Stimulated activated CD4-positive, alpha-beta T cell treated with anti-CD3 and anti-CD28 coated beads, TNF-alpha, amount 100 ng/mL, for 1 hour (primary cell): ENCODE measurements around the gene TBC1D10B.

Experiments
- DNase-seq, 3 donors: peaks; one replicate each; pipeline ENCODE4 v3.0.0-alpha.2; 2020; ENCODE audit warnings: low read depth in 3 of 3, low spot score in 1 of 3

TBC1D10B gene

DNA sequence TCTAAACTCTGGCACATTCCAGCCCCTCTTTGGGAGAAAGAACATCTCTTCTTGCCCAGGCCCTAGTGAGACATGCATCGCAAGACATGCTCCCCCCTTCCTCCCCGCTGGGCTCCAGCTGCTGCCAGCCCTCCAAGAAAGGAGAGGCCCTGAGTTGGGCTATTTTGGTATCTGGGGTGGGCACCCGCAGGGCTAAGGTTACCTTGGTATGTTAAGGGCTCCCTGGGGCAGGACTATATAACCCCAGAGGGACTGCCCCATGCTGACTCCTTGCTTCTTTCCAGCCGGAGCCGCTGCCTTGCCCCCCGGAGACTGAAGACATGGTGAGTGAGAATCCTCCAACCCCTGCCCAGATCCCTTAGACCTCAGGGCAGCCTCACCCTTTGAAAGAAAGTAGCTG is 4.2 kb upstream of the TBC1D10B start, which contains the start of gene MYL11:
Gene MYL11, plus strand, starts transcription at position 265 of the 400 bp plus-strand sequence. Its CDS starts 56 bp downstream, at position 321.
- DNase-seq = no peak

- no peak for DNase-seq
Measured at GRCh38 chr16:30372725-30373124, 2.4 kb upstream of the TBC1D10B start.

DNA sequence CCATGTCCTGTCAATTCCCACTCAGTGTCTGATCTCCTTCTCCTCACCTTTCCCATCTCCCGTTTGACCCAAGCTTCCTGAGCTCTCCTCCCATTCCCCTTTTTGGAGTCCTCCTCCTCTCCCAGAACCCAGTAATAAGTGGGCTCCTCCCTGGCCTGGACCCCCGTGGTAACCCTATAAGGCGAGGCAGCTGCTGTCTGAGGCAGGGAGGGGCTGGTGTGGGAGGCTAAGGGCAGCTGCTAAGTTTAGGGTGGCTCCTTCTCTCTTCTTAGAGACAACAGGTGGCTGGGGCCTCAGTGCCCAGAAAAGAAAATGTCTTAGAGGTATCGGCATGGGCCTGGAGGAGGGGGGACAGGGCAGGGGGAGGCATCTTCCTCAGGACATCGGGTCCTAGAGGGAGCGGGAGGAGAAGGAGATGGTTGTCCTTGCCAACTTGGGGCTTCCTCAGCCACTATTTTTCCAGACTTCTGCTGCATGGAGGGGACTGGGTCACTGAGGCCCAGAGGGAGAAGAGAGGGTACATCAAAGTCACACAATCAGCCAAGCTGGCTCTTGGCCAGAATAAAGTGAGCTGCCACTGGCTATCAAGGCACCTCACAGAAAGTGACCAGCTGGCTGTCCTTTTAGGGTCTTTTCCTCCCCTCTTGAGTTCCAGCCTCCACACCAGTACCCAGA is 1.9 kb upstream of the TBC1D10B start:
- DNase-seq = no peak

- DNase-seq = no peak
Measured at GRCh38 chr16:30371248-30371816, 1.0 kb upstream of the TBC1D10B start.

- DNase-seq = no peak
Measured at GRCh38 chr16:30369938-30370455, 297 bp downstream of the TBC1D10B start.

DNA sequence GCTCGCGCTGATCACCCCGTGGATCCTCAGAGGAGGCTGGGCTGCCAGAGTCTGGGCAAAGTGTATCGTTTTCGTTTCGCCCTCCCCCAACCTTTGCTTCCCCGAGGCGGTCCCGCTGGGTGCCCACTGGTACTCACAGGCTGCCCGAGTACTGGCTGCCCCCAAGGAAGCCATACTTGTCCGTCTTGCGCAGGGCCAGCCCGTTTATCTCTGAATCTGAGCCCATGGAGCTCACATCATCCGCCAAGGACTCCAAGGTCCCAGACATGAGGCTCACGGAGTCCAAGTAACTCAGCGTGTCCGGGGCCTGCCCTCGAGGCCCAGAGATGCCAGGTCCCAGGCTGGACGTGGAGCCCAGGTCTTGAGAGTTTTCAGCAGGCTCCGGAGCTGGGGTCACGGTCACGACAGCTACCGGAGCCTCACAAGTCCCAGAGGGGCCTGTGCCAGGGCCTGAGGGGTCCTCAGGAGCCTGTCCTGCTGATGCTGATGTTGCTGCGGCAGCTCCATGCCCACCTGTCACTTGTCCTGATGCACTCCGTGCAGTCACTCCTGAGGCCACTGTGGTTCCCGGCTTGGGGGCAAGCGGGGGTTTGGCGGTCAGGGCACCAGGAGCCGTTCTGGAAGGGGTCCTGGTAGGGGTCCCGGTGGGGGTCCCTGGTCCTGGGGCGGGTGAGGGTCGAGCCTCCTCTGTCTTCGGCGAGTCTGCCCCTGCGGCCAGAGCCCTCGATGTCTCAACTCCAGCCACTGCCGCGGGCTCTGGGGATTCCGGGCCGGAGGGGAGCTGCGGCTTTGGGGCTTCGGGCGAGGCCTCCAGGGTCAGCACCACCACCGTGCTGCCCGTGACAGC is 980 bp downstream of the TBC1D10B start:
- DNase-seq = no peak

GRCh38 chr16:30368792-30369090 is 1.6 kb downstream of the TBC1D10B start:
- DNase-seq = no peak

DNA sequence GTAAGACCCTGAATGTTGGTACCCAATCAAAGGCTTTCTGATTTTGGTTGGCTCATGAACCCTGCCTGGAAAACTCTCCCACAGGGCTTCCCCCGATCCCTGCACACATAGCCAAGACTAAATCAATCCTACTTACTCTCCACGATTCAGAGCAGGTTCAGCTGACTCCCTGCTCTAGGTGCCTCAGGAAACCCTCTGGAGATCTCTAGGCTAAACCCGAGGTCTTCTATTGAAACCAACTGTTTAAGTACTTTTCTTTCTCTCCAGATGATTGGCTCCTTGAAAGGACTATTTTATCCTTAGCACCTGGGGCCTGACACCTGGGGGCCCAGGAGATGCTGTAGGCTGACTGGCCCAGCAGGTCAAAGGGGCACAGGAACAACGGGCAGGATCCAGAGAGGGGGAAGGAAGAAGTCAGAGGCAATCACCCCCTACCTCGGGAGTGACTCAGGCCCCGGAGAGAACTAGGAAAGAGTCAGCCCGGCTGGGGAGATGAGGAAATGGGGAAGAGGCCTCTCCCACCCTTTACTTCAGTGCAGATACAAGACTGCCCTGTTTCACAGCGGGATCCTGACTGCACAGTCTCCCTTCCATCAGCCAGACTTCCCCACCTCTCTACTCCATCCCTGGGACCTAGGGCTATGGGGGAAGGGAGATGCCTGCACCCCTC is 2.0 kb downstream of the TBC1D10B start:
- no peak for DNase-seq

DNA sequence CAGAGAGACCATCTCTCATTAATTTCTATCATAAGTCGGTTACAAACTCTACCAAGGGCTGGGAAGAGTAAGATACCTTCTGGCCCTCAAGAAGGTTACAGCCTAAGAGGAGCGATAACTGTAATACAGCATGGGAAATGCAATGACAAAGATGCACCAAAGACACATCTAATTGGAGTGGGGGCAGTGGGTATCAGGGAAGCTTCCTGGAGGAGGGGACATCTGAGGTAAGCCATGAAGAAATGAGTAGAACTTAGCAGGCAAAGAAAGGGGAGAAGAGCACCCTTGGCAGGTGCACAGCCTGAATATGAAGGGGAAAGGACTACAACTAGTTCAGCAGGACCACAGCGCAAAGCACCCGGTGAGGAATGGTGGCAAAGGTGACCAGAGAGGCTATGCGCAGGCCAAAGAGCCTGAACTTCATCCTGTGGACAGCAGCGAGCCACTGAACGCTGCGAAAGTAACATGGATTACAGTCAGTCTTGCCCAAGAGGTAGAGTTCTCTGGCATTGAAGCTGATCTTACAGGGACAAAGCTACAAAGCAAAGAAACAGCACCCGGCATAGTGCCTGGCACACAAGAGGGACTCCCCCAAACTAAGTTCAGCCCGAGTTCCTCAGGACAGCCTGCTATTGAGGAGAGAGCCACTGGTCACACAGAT is 2.8 kb downstream of the TBC1D10B start:
- no peak for DNase-seq

DNA sequence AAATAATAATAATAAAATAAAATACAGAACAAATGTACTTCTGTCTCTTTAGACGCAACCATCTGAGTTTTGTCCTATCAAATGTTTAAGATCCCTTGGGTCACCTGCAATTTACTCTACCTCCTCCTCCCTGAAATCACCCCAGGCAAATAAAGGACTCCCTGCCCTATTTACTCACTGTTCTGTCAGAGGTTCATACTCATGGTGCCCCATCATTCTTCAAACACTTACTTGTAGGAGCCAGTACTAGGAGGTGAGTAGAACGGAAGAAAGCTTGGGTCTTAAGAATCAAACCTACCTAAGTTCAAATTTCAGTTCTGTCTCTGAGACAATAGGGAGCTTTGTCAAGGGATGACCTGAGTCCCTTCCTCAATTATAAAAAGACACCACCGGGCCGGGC is 3.8 kb downstream of the TBC1D10B start:
- DNase-seq = no peak

DNA sequence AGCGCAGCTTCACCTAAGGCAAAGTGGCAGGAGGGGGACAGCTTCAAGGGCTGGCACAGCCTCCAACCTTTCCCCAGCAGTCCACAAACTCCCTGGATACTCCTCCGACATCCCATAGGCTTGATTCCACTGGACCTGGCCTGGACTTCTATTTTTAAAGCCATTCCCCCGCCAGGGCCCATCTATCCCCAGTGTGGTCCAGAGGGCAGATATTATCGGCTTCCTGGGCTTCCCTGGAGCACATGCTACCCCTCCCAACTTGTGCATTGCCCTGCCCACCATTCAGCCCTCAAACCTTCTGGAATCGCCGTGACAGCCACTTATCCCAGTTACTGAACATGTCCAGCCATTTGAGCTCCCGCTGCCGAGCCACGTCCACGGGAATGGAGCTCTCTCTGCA is 5.1 kb downstream of the TBC1D10B start:
- DNase-seq = no peak

- DNase-seq = no peak
Measured at GRCh38 chr16:30361180-30361579, 9.1 kb downstream of the TBC1D10B start.

GRCh38 chr16:30359871-30360170 is 10.5 kb downstream of the TBC1D10B start:
- DNase-seq = no peak

DNA sequence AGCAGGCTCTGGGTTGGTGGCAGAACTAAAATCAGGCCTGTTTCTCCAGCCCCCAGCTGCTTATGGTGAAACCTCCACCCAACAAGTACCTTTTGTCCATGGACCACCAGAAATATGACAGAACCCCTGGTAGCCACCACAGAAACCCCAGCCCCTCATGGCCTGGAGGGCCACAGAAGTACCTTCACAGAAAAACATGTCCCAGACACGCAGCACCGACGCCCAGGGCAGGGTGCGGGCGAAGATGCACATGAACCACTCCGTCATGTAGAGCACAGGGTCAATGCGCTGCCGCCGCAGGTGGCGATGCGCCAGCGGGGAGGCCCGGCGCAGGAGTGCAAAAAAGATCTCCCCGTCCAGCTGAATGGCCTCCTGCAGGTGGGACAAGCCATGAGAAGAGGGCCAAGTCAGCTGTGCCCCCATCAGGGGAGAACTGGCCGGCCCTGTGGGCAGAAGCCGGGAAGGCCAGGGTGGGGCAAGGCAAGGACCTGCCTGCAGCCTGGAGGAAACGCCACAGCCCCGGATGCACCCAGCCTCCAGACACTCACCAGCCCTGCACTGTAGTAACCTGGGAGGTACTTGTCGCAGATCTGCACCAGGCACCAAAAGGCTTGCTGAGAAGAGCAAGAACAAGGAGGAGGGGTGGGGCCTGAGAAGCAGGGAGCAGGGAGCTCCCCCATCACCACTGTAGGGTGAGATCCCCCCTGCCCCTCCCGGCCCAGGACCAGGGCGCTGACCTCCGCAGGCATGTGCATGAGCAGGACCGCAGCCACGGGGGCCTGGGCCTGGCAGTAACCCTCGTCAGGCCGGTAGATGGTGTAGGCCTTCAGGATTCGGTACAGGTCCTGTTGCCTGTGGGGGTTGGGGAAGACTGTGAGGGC is 11.1 kb downstream of the TBC1D10B start:
- no peak for DNase-seq

GRCh38 chr16:30358577-30358936 is 11.7 kb downstream of the TBC1D10B start:
- DNase-seq = no peak

DNA sequence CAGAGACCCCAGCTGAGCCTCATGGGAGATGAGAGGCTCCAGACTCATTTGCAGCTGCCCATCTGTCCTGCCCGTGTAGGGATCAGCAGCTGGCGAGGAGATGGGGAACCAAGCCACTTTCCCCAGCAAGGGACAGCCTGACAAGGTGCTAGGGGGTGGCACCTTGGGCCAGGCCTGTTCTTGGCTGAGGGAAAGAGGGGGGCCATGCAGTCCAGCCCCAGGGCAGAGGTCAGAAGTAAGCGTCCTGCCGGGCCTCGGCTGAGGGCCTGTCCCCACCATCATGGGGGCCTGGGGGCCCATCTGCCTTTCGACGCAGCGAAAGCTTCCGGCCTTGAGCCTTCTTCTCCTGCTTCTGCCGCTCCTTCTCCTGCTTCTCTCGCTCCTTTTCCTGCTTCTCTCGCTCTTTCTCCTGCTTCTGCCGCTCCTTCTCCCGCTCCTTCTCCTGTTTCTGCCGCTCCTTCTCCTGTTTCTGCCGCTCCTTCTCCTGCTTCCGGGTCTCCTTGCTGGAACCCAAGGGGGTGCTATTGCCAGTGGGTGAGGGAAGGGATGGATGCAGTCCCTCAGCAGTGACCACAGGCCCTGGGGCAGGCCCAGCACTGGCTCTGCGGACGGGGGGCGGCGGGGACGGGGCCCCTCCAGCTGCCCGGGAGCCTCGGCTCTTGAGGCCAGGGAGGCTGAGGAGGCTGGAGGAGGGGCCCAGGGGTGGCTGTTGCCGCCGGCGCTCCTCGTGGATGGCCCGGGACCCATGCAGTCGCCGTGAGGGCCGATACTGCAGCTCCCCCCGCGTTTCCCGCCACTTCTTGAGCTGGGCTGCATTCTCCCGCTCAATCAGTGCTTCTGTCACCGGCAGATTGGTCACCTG is 12.3 kb downstream of the TBC1D10B start:
- DNase-seq = no peak

DNA sequence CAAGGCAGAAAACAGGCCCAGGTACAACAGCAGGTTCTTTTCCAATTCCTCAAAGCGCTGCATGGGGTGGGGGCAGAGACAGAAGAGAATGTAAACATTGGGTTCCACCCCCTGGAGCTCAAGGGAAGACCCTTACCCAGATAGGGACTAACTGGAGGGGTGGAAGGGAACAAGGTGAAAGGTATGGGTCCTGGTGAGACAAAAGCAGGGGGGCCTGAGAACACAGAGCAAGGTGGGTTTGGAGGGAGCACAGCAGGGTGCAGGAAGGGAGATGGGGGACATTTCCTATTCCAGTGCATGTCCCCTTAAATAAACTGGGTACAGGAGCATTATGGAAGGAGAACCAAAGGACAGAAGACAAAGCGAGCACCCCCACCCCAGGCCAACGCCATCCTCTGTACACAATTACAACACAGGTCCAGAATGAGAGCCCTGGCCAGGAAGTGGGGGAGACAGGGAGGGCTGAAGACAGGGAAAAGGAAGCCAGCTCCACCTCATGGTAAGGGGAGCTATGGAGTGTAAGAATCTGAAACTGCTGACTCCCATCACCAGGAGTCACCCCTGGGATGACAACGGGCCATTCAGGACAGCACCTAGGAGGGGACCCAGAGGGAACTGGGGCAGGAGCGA is 13.1 kb downstream of the TBC1D10B start:
- DNase-seq = no peak

DNA sequence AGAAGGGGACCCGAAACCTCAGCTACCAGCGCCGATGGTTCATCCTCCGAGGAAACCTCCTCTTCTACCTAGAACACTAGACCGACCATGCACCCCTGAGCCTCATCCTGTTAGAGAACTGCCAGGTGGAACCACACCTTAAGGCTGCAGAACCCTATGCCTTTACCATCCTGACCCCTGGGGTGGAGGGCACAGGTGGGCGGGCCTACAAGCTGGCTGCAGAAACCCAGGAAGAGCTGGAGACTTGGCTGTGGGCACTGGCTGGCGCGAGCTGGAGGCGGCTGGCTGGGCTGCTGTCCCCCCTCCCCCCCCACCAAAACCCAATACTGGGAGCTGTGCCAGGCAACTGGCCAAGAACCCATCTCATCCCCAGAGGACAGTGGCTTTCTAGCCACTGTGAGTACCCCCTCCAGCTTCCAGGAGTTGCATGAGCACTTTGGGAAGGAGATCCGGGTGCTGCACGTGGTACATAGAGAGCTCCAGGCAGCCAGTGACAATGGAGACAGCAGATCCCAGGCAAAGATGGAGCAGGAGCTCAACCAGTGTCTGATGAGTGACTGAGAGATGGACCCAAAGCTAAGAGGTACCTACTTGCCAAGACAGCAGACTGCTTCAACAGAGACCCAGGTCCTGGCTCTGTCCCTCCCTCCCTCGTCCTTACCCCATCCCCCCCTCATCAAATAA is 13.8 kb downstream of the TBC1D10B start:
- DNase-seq = no peak
